ENCODE results near the gene CYP2A7.
"Not testable (repeated sequence)": the region's sequence is repeated elsewhere in the genome, so short reads cannot be mapped to it uniquely, and the experiment has no call there.

The CYP2A7 gene

GRCh38 chr19:40882062-40882461 lies at the start of gene CYP2A7:
TSS of gene CYP2A7 (minus strand) at chr19:40882231. CDS start at chr19:40882210, 21 bp downstream.
- DNase-seq (ENCODE audit: low read depth in 2 of 2), result not testable (repeated sequence)

GRCh38 chr19:40930799-40931198 lies 48.8 kb upstream of the CYP2A7 start:
- not testable (repeated sequence) for DNase-seq (ENCODE audit: low read depth in 2 of 2)

- DNase-seq (ENCODE audit: low read depth in 2 of 2), result not testable (repeated sequence)
These were observed 47.9 kb upstream of the CYP2A7 start for GRCh38 chr19:40929942-40930341.

- no peak for DNase-seq (ENCODE audit: low read depth in 2 of 2)
These were observed 46.8 kb upstream of the CYP2A7 start for GRCh38 chr19:40928850-40929249.

- no peak for DNase-seq (ENCODE audit: low read depth in 2 of 2)
These were observed 45.5 kb upstream of the CYP2A7 start for GRCh38 chr19:40927567-40927966.

- not testable (repeated sequence) for DNase-seq (ENCODE audit: low read depth in 2 of 2)
These were observed 44.2 kb upstream of the CYP2A7 start for GRCh38 chr19:40926276-40926675.

GRCh38 chr19:40923934-40924391 lies 41.9 kb upstream of the CYP2A7 start:
- DNase-seq (ENCODE audit: low read depth in 2 of 2), result no peak

GRCh38 chr19:40922237-40923160 lies 40.5 kb upstream of the CYP2A7 start:
- not testable (repeated sequence) for DNase-seq (ENCODE audit: low read depth in 2 of 2)

- DNase-seq (ENCODE audit: low read depth in 2 of 2), result no peak
These were observed 39.2 kb upstream of the CYP2A7 start for GRCh38 chr19:40921005-40921897.

- no peak for DNase-seq (ENCODE audit: low read depth in 2 of 2)
These were observed 38.4 kb upstream of the CYP2A7 start for GRCh38 chr19:40920300-40921004.

- DNase-seq (ENCODE audit: low read depth in 2 of 2), result not testable (repeated sequence)
These were observed 37.7 kb upstream of the CYP2A7 start for GRCh38 chr19:40919530-40920299.

- DNase-seq (ENCODE audit: low read depth in 2 of 2), result not testable (repeated sequence)
These were observed 36.3 kb upstream of the CYP2A7 start for GRCh38 chr19:40918303-40918702.

- DNase-seq (ENCODE audit: low read depth in 2 of 2), result no peak
These were observed 26.9 kb upstream of the CYP2A7 start for GRCh38 chr19:40908976-40909375.

GRCh38 chr19:40907968-40908735 lies 26.1 kb upstream of the CYP2A7 start:
- DNase-seq (ENCODE audit: low read depth in 2 of 2), result no peak

- DNase-seq (ENCODE audit: low read depth in 2 of 2), result no peak
These were observed 24.5 kb upstream of the CYP2A7 start for GRCh38 chr19:40906512-40906911.

GRCh38 chr19:40904673-40905156 lies 22.7 kb upstream of the CYP2A7 start:
- not testable (repeated sequence) for DNase-seq (ENCODE audit: low read depth in 2 of 2)

- DNase-seq (ENCODE audit: low read depth in 2 of 2), result not testable (repeated sequence)
These were observed 20.1 kb upstream of the CYP2A7 start for GRCh38 chr19:40901975-40902750.

- DNase-seq (ENCODE audit: low read depth in 2 of 2), result not testable (repeated sequence)
These were observed 18.5 kb upstream of the CYP2A7 start for GRCh38 chr19:40900521-40900920.

GRCh38 chr19:40899964-40900363 lies 17.9 kb upstream of the CYP2A7 start:
- not testable (repeated sequence) for DNase-seq (ENCODE audit: low read depth in 2 of 2)
